ENCODE data around the gene LTBP1.
"Not testable (repeated sequence)": the region's sequence is repeated elsewhere in the genome, so short reads cannot be mapped to it uniquely, and the experiment has no call there.

The LTBP1 gene

GRCh38 chr2:32946314-32947075 is at the start of gene LTBP1:
LTBP1 (plus strand) TSS chr2:32946953; CDS start chr2:32947325, 372 bp downstream.
- peak; percentile 17 to 30 for DNase-seq (ENCODE audit: low read depth in 2 of 2)

GRCh38 chr2:32900246-32900973 is 46.3 kb upstream of the LTBP1 start:
- no peak for DNase-seq (ENCODE audit: low read depth in 2 of 2)

GRCh38 chr2:32901313-32901712 is 45.4 kb upstream of the LTBP1 start:
- DNase-seq (ENCODE audit: low read depth in 2 of 2), result no peak

GRCh38 chr2:32902174-32902573 is 44.6 kb upstream of the LTBP1 start:
- no peak for DNase-seq (ENCODE audit: low read depth in 2 of 2)

- no peak for DNase-seq (ENCODE audit: low read depth in 2 of 2)
These were observed 43.8 kb upstream of the LTBP1 start for GRCh38 chr2:32902986-32903385.

GRCh38 chr2:32904074-32904473 is 42.7 kb upstream of the LTBP1 start:
- no peak for DNase-seq (ENCODE audit: low read depth in 2 of 2)

GRCh38 chr2:32904751-32905150 is 42.0 kb upstream of the LTBP1 start:
- DNase-seq (ENCODE audit: low read depth in 2 of 2), result no peak

- DNase-seq (ENCODE audit: low read depth in 2 of 2), result no peak
These were observed 41.5 kb upstream of the LTBP1 start for GRCh38 chr2:32905270-32905669.

GRCh38 chr2:32910883-32911598 is 35.7 kb upstream of the LTBP1 start:
- no peak for DNase-seq (ENCODE audit: low read depth in 2 of 2)

- no peak for DNase-seq (ENCODE audit: low read depth in 2 of 2)
These were observed 31.1 kb upstream of the LTBP1 start for GRCh38 chr2:32915694-32916093.

- DNase-seq (ENCODE audit: low read depth in 2 of 2), result no peak
These were observed 28.0 kb upstream of the LTBP1 start for GRCh38 chr2:32918774-32919173.

- not testable (repeated sequence) for DNase-seq (ENCODE audit: low read depth in 2 of 2)
These were observed 26.9 kb upstream of the LTBP1 start for GRCh38 chr2:32919901-32920300.

- not testable (repeated sequence) for DNase-seq (ENCODE audit: low read depth in 2 of 2)
These were observed 25.3 kb upstream of the LTBP1 start for GRCh38 chr2:32921486-32921885.

- DNase-seq (ENCODE audit: low read depth in 2 of 2), result no peak
These were observed 24.3 kb upstream of the LTBP1 start for GRCh38 chr2:32922501-32922900.

- DNase-seq (ENCODE audit: low read depth in 2 of 2), result no peak
These were observed 23.6 kb upstream of the LTBP1 start for GRCh38 chr2:32923109-32923508.

- no peak for DNase-seq (ENCODE audit: low read depth in 2 of 2)
These were observed 21.4 kb upstream of the LTBP1 start for GRCh38 chr2:32925283-32925815.

- no peak for DNase-seq (ENCODE audit: low read depth in 2 of 2)
These were observed 20.6 kb upstream of the LTBP1 start for GRCh38 chr2:32925976-32926707.

- no peak for DNase-seq (ENCODE audit: low read depth in 2 of 2)
These were observed 20.1 kb upstream of the LTBP1 start for GRCh38 chr2:32926708-32927084.

- DNase-seq (ENCODE audit: low read depth in 2 of 2), result no peak
These were observed 16.3 kb upstream of the LTBP1 start for GRCh38 chr2:32930436-32930835.

- no peak for DNase-seq (ENCODE audit: low read depth in 2 of 2)
These were observed 15.2 kb upstream of the LTBP1 start for GRCh38 chr2:32931519-32931918.

- DNase-seq (ENCODE audit: low read depth in 2 of 2), result no peak
These were observed 14.6 kb upstream of the LTBP1 start for GRCh38 chr2:32931945-32932709.

Measured in stimulated activated CD8-positive, alpha-beta memory T cell treated with anti-CD3 and anti-CD28 coated beads, Interleukin-7, amount 100 ng/mL, for 4 hours (primary cell).